ENCODE data around the gene FAM20C.

- TF ChIP-seq GATA2 (IDR thresholded peaks at IDR 0.05; ENCODE audit: low read depth, low read length) (no peak), GATA3 (IDR thresholded peaks at IDR 0.05; ENCODE audit: low read depth, low read length) (no peak)
Observed at GRCh38 chr7:235576-236395, 43.4 kb downstream of the FAM20C start.
